Measurements from ENCODE around the gene PYY. TPM values are rescaled to one million over a fixed set of nuclear protein-coding genes. Genes with fewer than 3 reads are reported as not detected.
"Not testable (repeated sequence)": the region's sequence is repeated elsewhere in the genome, so short reads cannot be mapped to it uniquely, and the experiment has no call there.

PYY gene
- total and polyA plus RNA-seq, 3 experiments from 2014 or later: not detected

GRCh38 chr17:43997180-43997579 is 43.4 kb upstream of the PYY start:
- H3K27me3 Mint-ChIP-seq: peaks cover 13 to 19% of the 10 kb centered on the region in 2 donors
- H3K9me3 ChIP-seq (ENCODE audit: low read length); H3K36me3 Mint-ChIP-seq; H3K9me3 Mint-ChIP-seq; CTCF ChIA-PET; H3K4me1 ChIP-seq (ENCODE audit: insufficient read depth, low read length); POLR2A ChIA-PET; H3K27ac ChIP-seq (ENCODE audit: low read depth, low read length); H3K4me1 Mint-ChIP-seq; DNase-seq; H3K27me3 ChIP-seq (ENCODE audit: insufficient read depth, low read length, poor library complexity, severe bottlenecking); H3K4me3 Mint-ChIP-seq; H3K4me3 ChIP-seq (ENCODE audit: low read length); H3K36me3 ChIP-seq (ENCODE audit: insufficient read depth, low read length): not testable (repeated sequence)
- peak overlapping the region in 1 of 8 donors; percentile 19 for H3K27ac Mint-ChIP-seq

GRCh38 chr17:43995150-43995471 is 41.4 kb upstream of the PYY start:
- H3K4me3 Mint-ChIP-seq: peak overlapping the region in 2 of 7 donors; percentile 32
- no peaks in the 10 kb centered on the region for H3K9me3 Mint-ChIP-seq
- Histone ChIP-seq H3K4me3 (ENCODE audit: low read length) (no peak overlapping the region), H3K4me1 (ENCODE audit: insufficient read depth, low read length) (peaks cover 6% of the 10 kb centered on the region), H3K27me3 (ENCODE audit: insufficient read depth, low read length, poor library complexity, severe bottlenecking) (peaks cover 4% of the 10 kb centered on the region), H3K27ac (ENCODE audit: low read depth, low read length) (no peak overlapping the region), H3K9me3 (ENCODE audit: low read length) (no peaks in the 10 kb centered on the region), H3K36me3 (ENCODE audit: insufficient read depth, low read length) (no peaks in the 10 kb centered on the region)
- peaks cover 0 to 2% (median 0%) of the 10 kb centered on the region in 3 donors for H3K36me3 Mint-ChIP-seq
- DNase-seq: no peak
- H3K27me3 Mint-ChIP-seq: peaks cover 16 to 23% of the 10 kb centered on the region in 2 donors
- H3K27ac Mint-ChIP-seq: no peak overlapping the region
- ChIA-PET POLR2A (interaction anchor here (0.7 kb wide), 1 partner anchor 12 kb away, joined by 8 read pairs; no protein-coding TSS in a partner anchor), CTCF (interaction anchor here (1.7 kb wide), 1 partner anchor 51 kb away, joined by 7 read pairs; no protein-coding TSS in a partner anchor)
- H3K4me1 Mint-ChIP-seq: peaks cover 0 to 8% (median 0%) of the 10 kb centered on the region in 3 donors

DNA sequence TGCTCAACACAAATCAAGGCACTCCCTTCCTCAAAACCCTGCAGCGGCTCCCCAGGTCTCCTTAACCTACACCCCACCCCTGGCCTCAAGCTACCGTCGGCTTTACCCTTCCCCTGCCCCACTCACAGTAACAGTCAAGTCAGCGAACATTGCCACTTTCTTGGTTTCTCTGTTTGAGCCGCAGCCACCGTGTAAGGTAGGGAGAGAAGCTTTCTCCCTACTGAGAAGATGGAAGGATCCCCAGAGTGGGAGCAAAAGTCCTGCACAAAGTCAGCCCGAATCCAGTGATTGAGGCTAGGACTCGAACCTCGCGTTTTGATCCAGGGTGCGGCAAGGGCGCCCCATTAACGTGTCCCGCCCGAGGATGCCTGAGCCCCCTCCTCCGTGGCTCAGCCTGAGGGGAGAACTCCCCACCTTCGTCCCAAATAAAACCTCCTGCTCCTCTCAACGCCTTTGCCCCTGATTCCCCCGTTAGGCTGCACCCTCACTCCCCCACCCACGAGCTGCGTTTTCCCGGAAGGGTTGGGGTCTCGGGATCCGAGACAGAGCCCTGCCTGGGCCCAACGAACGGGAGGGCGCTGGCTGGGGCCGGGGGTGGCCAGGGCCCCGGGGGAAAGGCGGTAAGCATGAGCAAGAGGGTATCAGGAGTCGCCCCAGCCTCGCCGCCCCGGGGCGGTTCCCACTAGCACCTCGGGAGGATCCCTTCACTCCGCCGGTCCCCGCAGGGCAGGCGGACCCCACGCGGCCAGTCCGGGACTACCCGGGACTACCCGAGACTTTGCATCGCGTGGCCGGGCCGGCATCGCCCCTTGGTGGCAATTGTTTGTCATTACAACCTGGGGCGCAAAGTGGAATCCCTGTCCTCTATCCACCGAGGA is 40.8 kb upstream of the PYY start:
- ChIA-PET POLR2A (no interaction called here), CTCF (interaction anchor here (0.8 to 1.7 kb wide), 3 partner anchors 11 to 84 kb away, joined by 3 to 7 read pairs (median 4); no protein-coding TSS in a partner anchor)
- Histone ChIP-seq H3K27me3 (ENCODE audit: insufficient read depth, low read length, poor library complexity, severe bottlenecking) (peaks cover 4% of the 10 kb centered on the region), H3K9me3 (ENCODE audit: low read length) (no peaks in the 10 kb centered on the region), H3K36me3 (ENCODE audit: insufficient read depth, low read length) (no peaks in the 10 kb centered on the region), H3K27ac (ENCODE audit: low read depth, low read length) (no peak overlapping the region), H3K4me3 (ENCODE audit: low read length) (no peak overlapping the region), H3K4me1 (ENCODE audit: insufficient read depth, low read length) (peaks cover 6% of the 10 kb centered on the region)
- peak; percentile 42 to 76 (median 59) for DNase-seq
- Mint-ChIP-seq H3K4me1 (peaks cover 0 to 8% (median 0%) of the 10 kb centered on the region in 3 donors), H3K27ac (no peak overlapping the region), H3K9me3 (no peaks in the 10 kb centered on the region), H3K36me3 (peaks cover 0 to 2% (median 0%) of the 10 kb centered on the region in 3 donors), H3K4me3 (peak overlapping the region in 4 of 7 donors; percentile 19 to 54 (median 30)), H3K27me3 (peaks cover 16 to 23% of the 10 kb centered on the region in 2 donors)

- H3K27ac Mint-ChIP-seq: no peak overlapping the region
- ChIA-PET CTCF (interaction anchor here (1.0 kb wide), 1 partner anchor 48 kb away, joined by 3 read pairs; no protein-coding TSS in a partner anchor), POLR2A (interaction anchor here (0.6 kb wide), 1 partner anchor 115 kb away, joined by 3 read pairs; no protein-coding TSS in a partner anchor)
- no peak for DNase-seq
- Histone ChIP-seq H3K27me3 (ENCODE audit: insufficient read depth, low read length, poor library complexity, severe bottlenecking) (peaks cover 4% of the 10 kb centered on the region), H3K4me3 (ENCODE audit: low read length) (no peak overlapping the region), H3K9me3 (ENCODE audit: low read length) (no peaks in the 10 kb centered on the region), H3K27ac (ENCODE audit: low read depth, low read length) (no peak overlapping the region), H3K4me1 (ENCODE audit: insufficient read depth, low read length) (peaks cover 6% of the 10 kb centered on the region), H3K36me3 (ENCODE audit: insufficient read depth, low read length) (no peaks in the 10 kb centered on the region)
- no peaks in the 10 kb centered on the region for H3K9me3 Mint-ChIP-seq
- peaks cover 0 to 2% (median 0%) of the 10 kb centered on the region in 3 donors for H3K36me3 Mint-ChIP-seq
- H3K4me1 Mint-ChIP-seq: peaks cover 0 to 8% (median 0%) of the 10 kb centered on the region in 3 donors
- H3K4me3 Mint-ChIP-seq: no peak overlapping the region
- peaks cover 22 to 30% of the 10 kb centered on the region in 2 donors for H3K27me3 Mint-ChIP-seq
Measured at GRCh38 chr17:43992641-43993040, 38.9 kb upstream of the PYY start.

DNA sequence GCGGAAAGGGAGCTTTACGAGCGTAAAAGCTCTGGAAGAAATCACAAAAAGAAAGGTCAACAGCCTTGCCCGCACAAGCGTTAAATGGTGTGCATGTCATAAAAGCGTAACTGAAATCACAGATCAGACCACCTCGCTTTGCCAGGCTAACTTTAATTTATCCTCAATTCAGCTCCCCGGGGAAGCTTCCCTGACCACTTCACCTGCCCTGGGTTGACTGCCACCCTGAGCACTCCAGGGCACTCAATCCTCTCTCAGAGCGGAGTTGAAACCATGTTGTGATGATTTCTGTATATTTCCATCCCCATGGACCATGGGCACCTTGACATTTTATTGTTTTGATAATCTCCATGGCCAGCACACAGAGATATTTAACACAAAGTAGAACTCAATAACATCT is 34.6 kb upstream of the PYY start:
- no peak for DNase-seq
- Histone ChIP-seq H3K36me3 (ENCODE audit: insufficient read depth, low read length) (no peaks in the 10 kb centered on the region), H3K9me3 (ENCODE audit: low read length) (no peaks in the 10 kb centered on the region), H3K27me3 (ENCODE audit: insufficient read depth, low read length, poor library complexity, severe bottlenecking) (peaks cover 11% of the 10 kb centered on the region), H3K4me3 (ENCODE audit: low read length) (no peak overlapping the region), H3K4me1 (ENCODE audit: insufficient read depth, low read length) (peaks cover 3% of the 10 kb centered on the region), H3K27ac (ENCODE audit: low read depth, low read length) (no peak overlapping the region)
- POLR2A ChIA-PET: no interaction called here
- Mint-ChIP-seq H3K9me3 (no peaks in the 10 kb centered on the region), H3K27ac (no peak overlapping the region), H3K27me3 (peaks cover 22 to 48% of the 10 kb centered on the region in 2 donors), H3K4me3 (no peak overlapping the region), H3K4me1 (peaks cover 0 to 4% (median 3%) of the 10 kb centered on the region in 3 donors), H3K36me3 (no peaks in the 10 kb centered on the region)
- CTCF ChIA-PET: no interaction called here

DNA sequence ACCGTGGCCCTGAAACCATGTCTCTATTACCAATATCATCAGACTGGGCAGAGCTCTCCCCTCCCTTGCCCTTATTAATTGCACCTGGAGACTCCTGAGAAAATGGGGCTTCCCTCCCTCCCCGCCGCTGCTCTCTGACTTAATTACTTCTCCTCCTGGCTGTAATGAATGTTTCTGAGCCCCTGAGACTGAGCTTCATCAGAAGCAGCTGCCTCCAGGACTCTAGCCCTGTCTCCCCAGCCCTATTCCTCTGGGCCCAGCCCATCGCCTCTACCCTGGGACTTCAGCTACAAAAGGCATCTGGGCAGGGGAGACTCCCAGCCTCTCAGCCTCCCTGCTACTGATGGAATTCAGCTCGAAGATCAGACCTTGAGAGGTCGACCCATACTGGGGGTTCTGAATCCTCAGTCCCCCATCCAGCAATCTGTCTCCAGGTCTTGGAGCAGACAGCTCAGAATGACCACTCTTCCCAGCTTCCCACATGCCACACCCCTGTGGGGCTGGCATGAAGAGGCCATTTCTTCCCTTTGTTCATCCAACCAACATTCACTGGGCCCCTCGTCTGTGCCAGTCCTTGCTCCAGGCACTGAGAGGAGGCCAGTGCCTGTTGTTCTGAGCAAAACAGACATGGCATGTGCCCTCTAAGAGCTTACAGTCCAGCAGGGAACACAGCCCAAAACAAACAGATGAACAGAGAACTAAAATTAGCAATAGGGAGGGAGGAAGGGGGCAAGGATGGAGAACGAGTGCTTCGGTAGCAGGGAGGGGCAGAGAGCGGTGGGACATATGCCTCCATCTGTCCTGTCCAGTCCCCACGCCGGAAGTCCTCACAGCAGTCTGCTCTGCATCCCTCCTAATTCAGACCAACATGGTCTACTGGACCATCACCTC is 33.6 kb upstream of the PYY start:
- POLR2A ChIA-PET: no interaction called here
- CTCF ChIA-PET: interaction anchor here (1.4 kb wide), 1 partner anchor 43 kb away, joined by 4 read pairs; no protein-coding TSS in a partner anchor
- H3K4me1 Mint-ChIP-seq: peaks cover 0 to 7% (median 4%) of the 10 kb centered on the region in 3 donors
- H3K36me3 ChIP-seq (ENCODE audit: insufficient read depth, low read length): no peaks in the 10 kb centered on the region
- peaks cover 5% of the 10 kb centered on the region for H3K4me1 ChIP-seq (ENCODE audit: insufficient read depth, low read length)
- no peak overlapping the region for H3K27ac Mint-ChIP-seq
- no peak overlapping the region for H3K4me3 Mint-ChIP-seq
- no peaks in the 10 kb centered on the region for H3K36me3 Mint-ChIP-seq
- H3K9me3 ChIP-seq (ENCODE audit: low read length): no peaks in the 10 kb centered on the region
- H3K27me3 ChIP-seq (ENCODE audit: insufficient read depth, low read length, poor library complexity, severe bottlenecking): peaks cover 14% of the 10 kb centered on the region
- DNase-seq: no peak
- no peak overlapping the region for H3K27ac ChIP-seq (ENCODE audit: low read depth, low read length)
- peaks cover 26 to 57% of the 10 kb centered on the region in 2 donors for H3K27me3 Mint-ChIP-seq
- no peaks in the 10 kb centered on the region for H3K9me3 Mint-ChIP-seq
- H3K4me3 ChIP-seq (ENCODE audit: low read length): no peak overlapping the region

GRCh38 chr17:43986225-43986981 is 32.7 kb upstream of the PYY start:
- Histone ChIP-seq H3K4me1 (ENCODE audit: insufficient read depth, low read length) (peaks cover 5% of the 10 kb centered on the region), H3K9me3 (ENCODE audit: low read length) (no peaks in the 10 kb centered on the region), H3K27ac (ENCODE audit: low read depth, low read length) (no peak overlapping the region), H3K27me3 (ENCODE audit: insufficient read depth, low read length, poor library complexity, severe bottlenecking) (peaks cover 14% of the 10 kb centered on the region), H3K36me3 (ENCODE audit: insufficient read depth, low read length) (no peaks in the 10 kb centered on the region), H3K4me3 (ENCODE audit: low read length) (no peak overlapping the region)
- DNase-seq: no peak
- POLR2A ChIA-PET: no interaction called here
- Mint-ChIP-seq H3K9me3 (no peaks in the 10 kb centered on the region), H3K36me3 (no peaks in the 10 kb centered on the region), H3K27me3 (peaks cover 35 to 62% of the 10 kb centered on the region in 2 donors), H3K4me1 (peaks cover 0 to 7% (median 4%) of the 10 kb centered on the region in 3 donors), H3K27ac (no peak overlapping the region), H3K4me3 (no peak overlapping the region)
- CTCF ChIA-PET: interaction anchor here (1.4 kb wide), 1 partner anchor 42 kb away, joined by 4 read pairs; no protein-coding TSS in a partner anchor
